H9 (cell line): ENCODE data around the gene TFB1M. TPM values are rescaled to one million over a fixed set of nuclear protein-coding genes. Genes with fewer than 3 reads are reported as not detected.

Experiments used
- DNase-seq: peaks from one replicate; pipeline ENCODE4 v3.0.0-alpha.2; 2017
- H2AFZ ChIP-seq: one replicate; pipeline ENCODE4 v1.6.1; 2013; ENCODE audit warnings: mild to moderate bottlenecking, low read length, control low read depth, moderate library complexity
- H2AK5ac ChIP-seq: 2 replicates; pipeline ENCODE4 v1.6.1; 2013; ENCODE audit warnings: low read length, control low read depth, mixed read lengths; ENCODE audit not compliant: insufficient read length
- H2BK120ac ChIP-seq: one replicate; pipeline ENCODE4 v1.6.1; 2013; ENCODE audit warnings: low read depth, mild to moderate bottlenecking, low read length, control low read depth, inconsistent platforms; ENCODE audit not compliant: poor library complexity, severe bottlenecking
- H2BK12ac ChIP-seq: 2 replicates; pipeline ENCODE4 v1.6.1; 2013; ENCODE audit warnings: low read length, control low read depth, mixed read lengths, low read depth; ENCODE audit not compliant: insufficient read length
- H2BK15ac ChIP-seq: 2 replicates; pipeline ENCODE4 v1.6.1; 2013; ENCODE audit warnings: low read depth, low read length, control low read depth
- H2BK20ac ChIP-seq: one replicate; pipeline ENCODE4 v1.6.1; 2013; ENCODE audit warnings: low read depth, mild to moderate bottlenecking, low read length, control low read depth, inconsistent platforms; ENCODE audit not compliant: poor library complexity, severe bottlenecking
- H2BK5ac ChIP-seq: 2 replicates; pipeline ENCODE4 v1.6.1; 2013; ENCODE audit warnings: low read length, control low read depth, mixed read lengths; ENCODE audit not compliant: insufficient read length
- H3K14ac ChIP-seq: 2 replicates; pipeline ENCODE4 v1.6.1; 2013; ENCODE audit warnings: low read length, control low read depth; ENCODE audit not compliant: insufficient read depth
- H3K18ac ChIP-seq: 2 replicates; pipeline ENCODE4 v1.6.1; 2013; ENCODE audit warnings: low read depth, mild to moderate bottlenecking, mixed read lengths, low read length, control low read depth; ENCODE audit not compliant: insufficient read length
- H3K23ac ChIP-seq: 2 replicates; pipeline ENCODE4 v1.6.1; 2013; ENCODE audit warnings: low read length, control low read depth, mixed read lengths, low read depth; ENCODE audit not compliant: insufficient read length
- H3K23me2 ChIP-seq: 2 replicates; pipeline ENCODE4 v1.6.1; 2013; ENCODE audit warnings: low read depth, mild to moderate bottlenecking, mixed read lengths, low read length, control low read depth; ENCODE audit not compliant: insufficient read length, poor library complexity, severe bottlenecking
- H3K27ac ChIP-seq: 2 replicates; pipeline ENCODE4 v1.5.1; 2013; ENCODE audit warnings: low read length, control low read depth, mixed read lengths, low read depth; ENCODE audit not compliant: insufficient read length
- H3K27me3 ChIP-seq: 2 replicates; pipeline ENCODE4 v1.6.1; 2013; ENCODE audit warnings: low read length, control low read depth, inconsistent platforms; ENCODE audit not compliant: insufficient read depth
- H3K4ac ChIP-seq: 2 replicates; pipeline ENCODE4 v1.6.1; 2013; ENCODE audit warnings: low read depth, mild to moderate bottlenecking, control low read depth, inconsistent platforms, low read length, moderate library complexity
- H3K4me1 ChIP-seq: 2 replicates; pipeline ENCODE4 v1.6.1; 2013; ENCODE audit warnings: low read length, control low read depth, inconsistent platforms; ENCODE audit not compliant: insufficient read depth
- H3K4me2 ChIP-seq: 2 replicates; pipeline ENCODE4 v1.6.1; 2013; ENCODE audit warnings: low read length, control low read depth, mixed read lengths; ENCODE audit not compliant: insufficient read length, insufficient read depth
- H3K56ac ChIP-seq: 2 replicates; pipeline ENCODE4 v1.6.1; 2013; ENCODE audit warnings: low read depth, mild to moderate bottlenecking, mixed read lengths, low read length, control low read depth; ENCODE audit not compliant: insufficient read length
- H3K79me1 ChIP-seq: 2 replicates; pipeline ENCODE4 v1.6.1; 2013; ENCODE audit warnings: low read depth, mild to moderate bottlenecking, moderate library complexity, low read length, control low read depth, inconsistent platforms; ENCODE audit not compliant: insufficient read depth, poor library complexity, severe bottlenecking
- H3K79me2 ChIP-seq: 2 replicates; pipeline ENCODE4 v1.6.1; 2013; ENCODE audit warnings: low read length, control low read depth, inconsistent platforms; ENCODE audit not compliant: insufficient read depth
- H3K9ac ChIP-seq: 2 replicates; pipeline ENCODE4 v1.6.1; 2013; ENCODE audit warnings: low read length, control low read depth, mixed read lengths; ENCODE audit not compliant: insufficient read length; ENCODE audit errors: extremely low read depth
- H3K9me3 ChIP-seq: one replicate; pipeline ENCODE4 v1.6.1; 2013; ENCODE audit warnings: low read depth, low read length, inconsistent platforms; ENCODE audit not compliant: control insufficient read depth
- H3T11ph ChIP-seq: one replicate; pipeline ENCODE4 v1.6.1; 2013; ENCODE audit warnings: mild to moderate bottlenecking, low read length, control low read depth, inconsistent platforms
- H4K20me1 ChIP-seq: one replicate; pipeline ENCODE4 v1.6.1; 2013; ENCODE audit not compliant: control insufficient read depth, insufficient read length, insufficient read depth
- H4K5ac ChIP-seq: 2 replicates; pipeline ENCODE4 v1.6.1; 2013; ENCODE audit warnings: low read depth, mild to moderate bottlenecking, mixed read lengths, low read length, control low read depth; ENCODE audit not compliant: insufficient read length
- H4K8ac ChIP-seq: replicated peaks from 2 replicates; pipeline ENCODE4 v1.6.1; 2013; ENCODE audit warnings: low read length, control low read depth, mixed read lengths, low read depth; ENCODE audit not compliant: insufficient read length
- H4K91ac ChIP-seq: 2 replicates; pipeline ENCODE4 v1.6.1; 2013; ENCODE audit warnings: low read depth, mild to moderate bottlenecking, moderate library complexity, mixed read lengths, low read length, control low read depth; ENCODE audit not compliant: insufficient read length
- H3K27ac Mint-ChIP-seq, 3 experiments: 2 replicates in 2 of 3; 3 replicates in 1 of 3; pipeline ENCODE4 v1.8.0; 2020 to 2021; ENCODE audit warnings: mixed read lengths in 3 of 3, mild to moderate bottlenecking in 1 of 3, moderate library complexity in 1 of 3
- H3K27me3 Mint-ChIP-seq: 2 replicates; pipeline ENCODE4 v1.8.0; 2021; ENCODE audit warnings: low read depth, mild to moderate bottlenecking, moderate library complexity, mixed read lengths
- H3K36me3 Mint-ChIP-seq, 3 experiments: 2 replicates in 2 of 3; 3 replicates in 1 of 3; pipeline ENCODE4 v1.8.0; 2020 to 2021; ENCODE audit warnings: low read depth in 3 of 3, mixed read lengths in 3 of 3; ENCODE audit not compliant: insufficient read depth in 1 of 3
- H3K4me1 Mint-ChIP-seq, 2 experiments: 2 replicates each; pipeline ENCODE4 v1.8.0; 2020; ENCODE audit warnings: mixed read lengths in 2 of 2
- H3K4me3 Mint-ChIP-seq, 2 experiments: 2 replicates in 1 of 2; 3 replicates in 1 of 2; pipeline ENCODE4 v1.8.0; 2020 to 2021; ENCODE audit warnings: mild to moderate bottlenecking in 2 of 2, mixed read lengths in 2 of 2, moderate library complexity in 1 of 2
- H3K9me3 Mint-ChIP-seq, 2 experiments: 2 replicates in 1 of 2; 3 replicates in 1 of 2; pipeline ENCODE4 v1.8.0; 2020; ENCODE audit warnings: mild to moderate bottlenecking in 2 of 2, mixed read lengths in 2 of 2, moderate library complexity in 1 of 2
- WGBS: extraction: QIAGEN DNeasy Blood & Tissue Kit; methylation state at CpG from one replicate; pipeline ENCODE4 v1.1.7; 2013; ENCODE audit warnings: missing lambda C conversion rate, low lambda C conversion rate, mixed read lengths; ENCODE audit not compliant: insufficient read length; ENCODE audit errors: extremely low coverage; 5-methylcytosine and 5-hydroxymethylcytosine counted together
- total RNA-seq: library from RNA; stranded (reverse); gene quantifications from 2 replicates; pipeline ENCODE4 v1.2.1, GENCODE V29; 2021
- TF ChIP-seq, protein P1 (sequence below): fragments of 200-600 bp; sonication (generic); conservative IDR thresholded peaks from 3 replicates; pipeline ENCODE4 v1.8.0; 2021; ENCODE audit warnings: antibody characterized with exemption, mild to moderate bottlenecking

Gene TFB1M
- total RNA-seq, 1 experiment from 2014 or later = 28.6 TPM

DNA sequence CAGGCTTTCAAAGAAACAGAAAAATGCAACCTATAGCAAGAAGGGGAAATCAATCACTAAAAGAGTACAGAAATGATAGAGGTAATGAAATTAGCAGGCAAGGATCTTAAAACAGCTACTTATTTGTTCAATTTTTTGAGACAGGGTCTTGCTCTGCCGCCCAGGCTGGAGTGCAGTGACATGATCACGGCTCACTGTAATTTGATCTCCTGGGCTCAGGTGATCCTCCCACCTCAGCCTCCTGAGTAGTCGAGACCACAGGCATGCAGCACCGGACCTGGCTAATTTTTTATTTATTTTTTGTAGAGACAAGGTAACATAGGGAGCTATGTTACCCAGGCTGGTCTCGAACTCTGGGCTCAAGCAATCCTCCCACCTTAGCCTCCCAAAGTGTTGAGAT, 21.6 kb downstream of the TFB1M start:
- no peak overlapping the region for H3K4ac ChIP-seq
- no peak overlapping the region for H4K5ac ChIP-seq
- no peaks in the 10 kb centered on the region for H3K79me1 ChIP-seq
- Mint-ChIP-seq H3K9me3 (no peaks in the 10 kb centered on the region), H3K27ac (no peak overlapping the region), H3K36me3 (peaks cover 44 to 76% (median 75%) of the 10 kb centered on the region in 3 experiments), H3K4me3 (no peak overlapping the region), H3K27me3 (no peaks in the 10 kb centered on the region), H3K4me1 (peaks cover 0 to 2% of the 10 kb centered on the region in 2 experiments; a peak in 2 of 4 replicates)
- H3K18ac ChIP-seq = no peak overlapping the region
- peaks cover 3% of the 10 kb centered on the region for H3K23me2 ChIP-seq
- H3K27ac ChIP-seq = no peak overlapping the region
- no peak overlapping the region for H3K56ac ChIP-seq
- H3K14ac ChIP-seq = no peak overlapping the region
- no peak overlapping the region for H2BK12ac ChIP-seq
- H2BK120ac ChIP-seq = no peak overlapping the region
- no peaks in the 10 kb centered on the region for H4K20me1 ChIP-seq
- no peak overlapping the region for H2BK5ac ChIP-seq
- no peaks in the 10 kb centered on the region for H3K27me3 ChIP-seq
- no peaks in the 10 kb centered on the region for H3K9me3 ChIP-seq
- no peak overlapping the region for H2AFZ ChIP-seq
- H4K8ac ChIP-seq = no peak overlapping the region
- no peak overlapping the region for H2BK20ac ChIP-seq
- H3K9ac ChIP-seq = no peak overlapping the region
- no peak overlapping the region for H3K4me2 ChIP-seq
- no peak overlapping the region for H4K91ac ChIP-seq
- WGBS = no CpG with 5 or more reads among the region's 5 CpGs
- no peaks in the 10 kb centered on the region for H3K4me1 ChIP-seq
- no peak overlapping the region for H3T11ph ChIP-seq
- TF ChIP-seq, protein P1, sequence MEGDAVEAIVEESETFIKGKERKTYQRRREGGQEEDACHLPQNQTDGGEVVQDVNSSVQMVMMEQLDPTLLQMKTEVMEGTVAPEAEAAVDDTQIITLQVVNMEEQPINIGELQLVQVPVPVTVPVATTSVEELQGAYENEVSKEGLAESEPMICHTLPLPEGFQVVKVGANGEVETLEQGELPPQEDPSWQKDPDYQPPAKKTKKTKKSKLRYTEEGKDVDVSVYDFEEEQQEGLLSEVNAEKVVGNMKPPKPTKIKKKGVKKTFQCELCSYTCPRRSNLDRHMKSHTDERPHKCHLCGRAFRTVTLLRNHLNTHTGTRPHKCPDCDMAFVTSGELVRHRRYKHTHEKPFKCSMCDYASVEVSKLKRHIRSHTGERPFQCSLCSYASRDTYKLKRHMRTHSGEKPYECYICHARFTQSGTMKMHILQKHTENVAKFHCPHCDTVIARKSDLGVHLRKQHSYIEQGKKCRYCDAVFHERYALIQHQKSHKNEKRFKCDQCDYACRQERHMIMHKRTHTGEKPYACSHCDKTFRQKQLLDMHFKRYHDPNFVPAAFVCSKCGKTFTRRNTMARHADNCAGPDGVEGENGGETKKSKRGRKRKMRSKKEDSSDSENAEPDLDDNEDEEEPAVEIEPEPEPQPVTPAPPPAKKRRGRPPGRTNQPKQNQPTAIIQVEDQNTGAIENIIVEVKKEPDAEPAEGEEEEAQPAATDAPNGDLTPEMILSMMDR = no peak
- no peak overlapping the region for H2AK5ac ChIP-seq
- no peak overlapping the region for H2BK15ac ChIP-seq
- no peaks in the 10 kb centered on the region for H3K79me2 ChIP-seq
- H3K23ac ChIP-seq = no peak overlapping the region
- no peak for DNase-seq
